NOMO-1 treated with dmso at 0.1 percent for 144 hours (cell line): Measurements from ENCODE around the gene MRRF.

Experiments used
- DNase-seq: peaks from one replicate; lab custom pipeline; 2025; ENCODE audit not compliant: unreplicated experiment; lab: John Stamatoyannopoulos, UW

MRRF gene, protein sequence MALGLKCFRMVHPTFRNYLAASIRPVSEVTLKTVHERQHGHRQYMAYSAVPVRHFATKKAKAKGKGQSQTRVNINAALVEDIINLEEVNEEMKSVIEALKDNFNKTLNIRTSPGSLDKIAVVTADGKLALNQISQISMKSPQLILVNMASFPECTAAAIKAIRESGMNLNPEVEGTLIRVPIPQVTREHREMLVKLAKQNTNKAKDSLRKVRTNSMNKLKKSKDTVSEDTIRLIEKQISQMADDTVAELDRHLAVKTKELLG

GRCh38 chr9:122264360-122265148, at the start of gene MRRF, which contains the start of gene RBM18:
TSS of gene MRRF (plus strand) at chr9:122264882. CDS start at chr9:122270892, 6,010 bp downstream.
TSS of gene RBM18 (minus strand) at chr9:122264840. CDS start at chr9:122261492, 3,348 bp downstream.
- peak; percentile 73 for DNase-seq

DNA sequence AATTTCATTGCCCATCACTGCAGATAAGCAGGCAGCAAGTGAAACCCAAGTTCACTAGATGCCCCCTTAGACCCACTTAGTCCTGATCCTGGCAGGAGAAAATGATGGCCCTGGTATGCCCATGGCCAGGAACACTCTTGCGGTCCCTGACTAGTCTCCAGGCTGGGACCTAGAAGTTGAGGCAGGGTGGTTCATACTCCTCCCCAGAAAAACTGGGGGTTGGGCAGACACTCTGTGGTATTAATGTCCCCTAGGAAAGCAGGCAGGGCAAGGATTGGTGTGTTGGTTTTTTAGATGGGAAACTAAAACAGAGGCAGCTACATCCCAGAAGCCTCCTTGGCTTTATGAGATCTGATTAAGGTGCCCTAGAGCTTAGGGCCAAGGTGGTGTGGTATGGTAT, 49.0 kb upstream of the MRRF start:
- no peak for DNase-seq

DNA sequence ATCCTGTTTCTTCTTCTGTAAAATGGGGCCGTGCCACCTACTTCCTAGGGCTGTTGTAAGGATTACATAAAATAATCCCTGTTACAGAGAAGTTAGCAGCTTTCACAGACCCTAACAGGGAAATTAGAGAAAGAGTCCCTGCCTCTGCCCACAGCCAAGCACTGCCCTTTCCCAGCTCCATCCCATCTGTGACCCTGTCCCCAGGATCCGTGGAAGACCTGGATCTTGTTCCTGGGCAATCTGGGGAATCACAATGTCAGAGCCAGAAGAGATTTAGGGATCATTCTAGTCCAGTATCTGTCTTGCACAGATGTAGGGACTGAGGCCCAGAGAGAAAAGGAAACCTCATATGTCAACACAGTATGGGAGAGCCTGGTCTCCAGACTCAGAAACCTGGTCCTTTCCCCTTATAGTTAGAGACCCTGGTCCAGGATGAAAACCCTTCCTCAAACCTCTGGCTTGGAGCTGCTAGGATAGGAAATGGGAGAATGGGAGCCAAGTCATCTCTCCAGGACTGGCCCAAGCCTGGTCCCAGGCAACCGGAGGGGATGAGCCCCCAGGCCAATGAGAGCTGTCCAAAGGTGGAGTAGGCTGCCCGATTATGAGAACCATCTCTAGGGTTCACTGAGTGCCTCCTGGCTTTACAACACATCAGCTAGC, 48.4 kb upstream of the MRRF start:
- DNase-seq, result no peak

GRCh38 chr9:122216798-122217418, 47.8 kb upstream of the MRRF start:
- DNase-seq, result no peak

- no peak for DNase-seq
Measured at GRCh38 chr9:122217640-122218039, 47.0 kb upstream of the MRRF start.

DNA sequence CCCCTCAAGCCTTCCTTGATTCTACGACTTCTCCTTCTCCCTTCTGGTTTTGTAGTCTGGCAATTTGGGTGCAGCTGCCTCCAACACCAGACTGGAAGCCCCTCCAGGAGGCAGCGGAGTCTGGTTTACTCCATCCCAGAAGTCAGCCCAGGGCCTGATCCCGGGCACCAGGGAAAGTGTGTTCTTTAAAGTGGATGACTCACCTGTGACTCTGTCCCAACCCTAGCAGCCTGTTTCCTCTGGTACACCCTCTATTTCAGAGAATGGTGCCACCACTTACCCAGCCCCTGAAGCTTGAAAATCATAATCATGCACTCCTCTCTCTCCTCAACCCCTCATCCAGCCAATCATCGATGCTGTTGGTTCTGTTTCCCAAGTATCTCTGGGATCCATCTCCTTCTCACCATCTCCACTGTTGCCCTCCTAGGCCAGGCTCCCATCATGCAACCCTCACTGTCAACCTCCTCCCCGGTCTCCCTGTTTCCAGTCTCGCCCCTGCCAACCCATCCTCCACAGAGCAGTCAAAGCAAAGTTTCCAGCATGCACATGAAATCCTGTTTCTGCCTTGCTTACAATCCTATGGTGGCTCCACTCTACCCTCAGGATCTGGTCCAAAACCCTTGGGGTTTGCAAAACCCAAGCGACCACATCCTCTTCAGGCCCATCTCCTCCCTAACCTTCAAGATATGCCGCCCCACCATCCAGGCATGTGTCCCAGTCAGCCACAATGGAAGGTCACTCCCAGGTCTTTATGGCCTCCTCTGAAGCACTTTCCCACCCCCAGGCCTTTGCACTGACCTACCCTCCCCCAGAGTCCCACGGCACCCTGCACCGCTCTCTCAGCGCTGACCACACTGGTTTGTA, 46.4 kb upstream of the MRRF start:
- DNase-seq, result no peak

DNA sequence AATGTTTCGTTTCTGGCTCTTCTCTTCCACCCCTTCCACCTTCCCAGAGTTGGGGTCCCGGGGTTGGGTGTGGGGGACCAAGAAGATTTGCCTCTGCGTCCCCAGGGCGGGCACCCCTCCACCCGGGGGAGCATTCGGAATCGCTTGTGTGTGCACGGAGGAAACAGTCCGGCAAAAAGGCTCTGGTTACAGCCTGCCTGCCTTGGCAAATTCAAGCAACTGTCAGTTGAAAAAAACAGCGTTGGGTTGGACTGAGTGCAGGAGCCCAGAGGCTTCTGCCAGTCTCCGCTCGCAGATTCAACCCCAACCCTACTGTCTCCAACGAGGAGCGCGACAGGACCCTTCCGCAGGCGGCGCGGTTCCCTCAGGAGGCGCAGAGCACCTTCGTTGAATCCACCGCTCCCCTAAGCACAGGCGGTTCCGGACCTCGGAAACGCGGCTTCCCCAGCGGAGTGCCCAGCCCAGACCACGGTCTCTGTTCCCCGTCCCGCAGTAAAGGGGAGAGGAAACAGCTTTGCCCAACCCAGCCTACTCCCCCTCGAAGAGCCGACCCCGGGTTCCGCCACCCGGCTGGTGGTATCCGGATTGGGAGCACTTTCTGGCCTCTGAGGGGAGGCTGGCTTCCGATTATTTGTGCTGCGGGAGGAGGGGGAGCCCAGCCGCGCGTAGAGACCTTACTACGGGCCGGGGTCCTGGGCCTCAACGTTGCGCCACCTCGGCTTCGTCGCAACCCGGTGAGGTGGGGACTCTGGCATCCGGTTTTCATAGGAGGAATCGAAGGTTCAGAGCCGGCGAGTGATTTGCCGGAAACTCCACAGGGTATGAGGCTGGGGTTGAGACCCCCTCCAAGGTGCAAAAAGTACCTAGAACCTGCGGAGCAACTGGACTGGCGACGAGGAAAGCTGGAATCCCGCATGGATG, 45.5 kb upstream of the MRRF start:
- no peak for DNase-seq

DNA sequence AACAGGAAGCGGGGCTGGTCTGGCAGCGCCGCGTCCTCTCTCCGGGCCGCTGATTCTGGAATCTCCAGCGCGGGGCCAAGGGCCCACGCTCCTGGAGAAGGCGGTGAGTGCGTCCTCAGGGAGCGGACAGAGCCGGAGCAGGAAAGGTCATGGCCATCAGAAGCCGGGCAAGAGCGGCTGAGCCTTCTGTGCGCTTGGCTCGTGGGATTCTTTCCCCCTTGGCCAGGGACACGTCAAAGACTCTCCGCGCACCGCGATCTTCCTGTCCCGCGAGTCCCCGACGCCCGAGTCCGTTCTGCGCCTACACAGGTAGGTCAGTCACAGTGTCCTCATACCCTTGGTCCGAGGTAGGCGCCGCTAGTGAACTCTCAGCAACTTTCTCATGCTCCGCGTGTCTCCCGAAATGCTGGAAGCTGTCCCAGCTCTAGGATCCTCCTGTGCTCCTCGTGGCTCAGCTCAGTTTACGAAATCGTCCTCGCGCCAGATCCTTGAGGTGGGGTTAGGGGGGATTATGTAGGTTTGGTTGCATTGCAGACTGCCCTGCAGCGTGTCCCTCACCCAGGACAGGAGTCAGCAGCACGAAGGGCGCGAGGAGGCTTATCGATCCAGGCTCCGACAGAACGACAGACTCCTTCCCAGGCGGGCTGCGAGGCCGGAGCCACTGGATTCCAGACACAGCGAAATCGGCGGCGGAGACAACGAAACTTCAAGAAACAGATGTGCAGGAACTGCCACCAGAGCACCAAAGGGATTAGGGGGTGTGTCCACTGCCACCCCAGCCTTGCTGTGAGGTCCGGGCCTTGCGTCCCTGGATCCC, 44.6 kb upstream of the MRRF start:
- DNase-seq, result no peak

- DNase-seq, result no peak
Measured at GRCh38 chr9:122220673-122221182, 44.0 kb upstream of the MRRF start.

GRCh38 chr9:122221183-122221811, 43.4 kb upstream of the MRRF start:
- no peak for DNase-seq

- no peak for DNase-seq
Measured at GRCh38 chr9:122222791-122223190, 41.9 kb upstream of the MRRF start.

DNA sequence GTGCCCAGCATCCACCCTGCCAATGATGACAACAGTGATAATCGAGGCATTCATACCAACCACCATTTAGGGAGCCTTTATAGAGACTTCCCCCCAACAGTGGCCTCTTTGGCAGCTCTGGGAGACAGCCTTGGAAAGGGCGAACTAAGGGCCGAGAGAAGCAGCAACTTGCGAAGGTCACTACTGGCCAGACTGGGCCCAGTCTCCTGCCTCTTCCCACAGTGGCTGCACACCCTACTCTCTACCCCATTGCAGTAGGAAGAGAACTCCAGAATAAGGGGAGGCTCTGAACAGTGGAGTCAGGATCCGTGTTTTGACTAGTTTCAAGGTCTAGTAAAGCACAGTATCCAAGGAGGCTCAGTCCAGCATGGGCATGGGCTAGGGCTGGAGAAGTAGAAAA, 41.2 kb upstream of the MRRF start:
- DNase-seq, result no peak

GRCh38 chr9:122225312-122226141, 39.2 kb upstream of the MRRF start:
- no peak for DNase-seq

- DNase-seq, result no peak
Measured at GRCh38 chr9:122226142-122226757, 38.4 kb upstream of the MRRF start.

DNA sequence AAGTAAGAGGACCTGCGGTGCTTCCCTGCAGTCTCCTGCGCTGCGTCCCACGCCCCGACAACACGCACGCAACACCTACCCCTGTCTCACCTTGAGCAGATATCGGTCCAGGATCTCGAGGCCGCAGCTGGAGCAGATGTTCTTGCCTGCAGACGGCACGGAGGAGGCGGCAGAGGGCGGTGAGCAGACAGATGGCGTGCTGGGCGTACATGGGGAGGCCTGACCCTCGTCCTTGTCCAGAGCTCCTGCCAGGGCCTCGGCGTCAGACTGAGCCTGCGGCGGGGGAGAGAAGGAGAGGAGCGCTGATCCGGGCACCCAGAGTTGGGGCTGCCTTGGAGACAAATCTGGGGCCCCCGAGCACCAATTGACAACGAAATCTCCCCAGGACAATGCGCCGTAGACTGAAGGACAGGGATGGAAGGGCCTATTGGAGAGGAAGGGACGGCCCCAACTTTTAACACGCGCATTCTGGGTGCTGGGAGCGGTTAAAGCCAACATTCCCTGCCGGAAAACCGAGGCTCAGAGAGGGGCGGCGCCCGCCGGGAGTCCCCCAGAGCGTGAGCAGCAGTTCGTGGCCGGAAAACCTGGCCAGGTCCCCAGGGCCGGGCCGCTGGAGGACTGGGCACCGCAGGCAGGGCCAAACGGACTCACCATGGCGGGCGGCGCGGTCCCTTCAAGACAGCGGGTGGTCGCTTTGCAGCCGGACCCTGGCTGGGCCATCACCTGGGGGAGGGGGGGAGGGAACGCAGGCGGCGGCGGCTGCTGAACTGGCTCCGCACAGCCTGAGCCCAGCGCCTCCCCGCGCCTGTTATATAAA, 37.7 kb upstream of the MRRF start:
- DNase-seq, result no peak

- DNase-seq, result no peak
Measured at GRCh38 chr9:122227575-122227900, 37.1 kb upstream of the MRRF start.
